H1 (cell line): ENCODE measurements around the gene INSIG1. TPM values are rescaled to one million over a fixed set of nuclear protein-coding genes. Genes with fewer than 3 reads are reported as not detected.

Source experiments
- CTCF ChIA-PET: fragments of 300-600 bp; sonication (Branson Sonifier 250); formaldehyde crosslinking; loops from one replicate; lab custom pipeline; 2021; ENCODE audit not compliant: partially characterized antibody; lab: Charles Lee
- POLR2A ChIA-PET: fragments of 300-600 bp; sonication (Branson Sonifier 250); formaldehyde crosslinking; loops from one replicate; lab custom pipeline; 2021; ENCODE audit warnings: inconsistent platforms; ENCODE audit not compliant: partially characterized antibody; lab: Charles Lee
- DNase-seq, 2 experiments: peaks; one replicate each; pipeline versions ENCODE4 v3.0.0 to v3.0.0-alpha.2; 2010 to 2022; ENCODE audit warnings: low spot score in 2 of 2, low read depth in 1 of 2, mixed read lengths in 1 of 2
- FAIRE-seq: peaks from 2 replicates; lab custom pipeline; 2011; peaks lifted over from hg19 to GRCh38; lab: Jason Lieb, UNC
- H2AFZ ChIP-seq: 2 replicates; pipeline ENCODE4 v1.8.1; 2012; ENCODE audit warnings: low read length, inconsistent platforms
- H2AK5ac ChIP-seq: 2 replicates; pipeline ENCODE4 v1.6.1; 2013; ENCODE audit warnings: low read depth, low read length
- H2BK120ac ChIP-seq: replicated peaks from 2 replicates; pipeline ENCODE3; 2013; ENCODE audit warnings: low read depth, low read length, inconsistent platforms
- H2BK12ac ChIP-seq: 2 replicates; pipeline ENCODE4 v1.6.1; 2013; ENCODE audit warnings: low read depth, low read length
- H2BK15ac ChIP-seq: 2 replicates; pipeline ENCODE4 v1.6.1; 2013; ENCODE audit warnings: low read length
- H2BK20ac ChIP-seq: 2 replicates; pipeline ENCODE4 v1.6.1; 2013; ENCODE audit warnings: low read length
- H2BK5ac ChIP-seq: 2 replicates; pipeline ENCODE4 v1.6.1; 2013; ENCODE audit warnings: low read depth, low read length
- H3K14ac ChIP-seq: 2 replicates; pipeline ENCODE4 v1.6.1; 2013; ENCODE audit warnings: inconsistent platforms; ENCODE audit not compliant: insufficient read length
- H3K18ac ChIP-seq: 2 replicates; pipeline ENCODE4 v1.6.1; 2013; ENCODE audit warnings: low read length; ENCODE audit errors: extremely low read depth
- H3K23ac ChIP-seq: 2 replicates; pipeline ENCODE4 v1.6.1; 2013; ENCODE audit warnings: inconsistent platforms; ENCODE audit not compliant: insufficient read length
- H3K23me2 ChIP-seq: 2 replicates; pipeline ENCODE4 v1.6.1; 2013; ENCODE audit warnings: low read depth, low read length
- H3K27ac ChIP-seq: 2 replicates; pipeline ENCODE4 v1.6.1; 2011; ENCODE audit warnings: low read depth, low read length, inconsistent platforms
- H3K27me3 ChIP-seq, 4 experiments: replicated peaks in 1 of 4; 1 replicate in 1 of 4; 2 replicates in 3 of 4; pipeline versions ENCODE4 v1.6.1 to v1.8.1; 2011 to 2013; ENCODE audit warnings: low read length in 3 of 4, mild to moderate bottlenecking in 3 of 4, inconsistent platforms in 2 of 4, mixed read lengths in 2 of 4, moderate library complexity in 1 of 4; ENCODE audit not compliant: control insufficient read depth in 3 of 4, insufficient read depth in 3 of 4; ENCODE audit errors: extremely low read depth in 1 of 4
- H3K36me3 ChIP-seq, 4 experiments: 2 replicates each; pipeline versions ENCODE4 v1.6.1 to v1.8.1; 2011 to 2013; ENCODE audit warnings: mild to moderate bottlenecking in 4 of 4, low read length in 3 of 4, moderate library complexity in 2 of 4, control low read depth in 1 of 4, inconsistent platforms in 1 of 4; ENCODE audit not compliant: insufficient read depth in 4 of 4, control insufficient read depth in 2 of 4
- H3K4ac ChIP-seq: replicated peaks from 2 replicates; pipeline ENCODE3; 2013; ENCODE audit warnings: low read length, low read depth, mixed read lengths, inconsistent platforms; ENCODE audit not compliant: insufficient read length
- H3K4me1 ChIP-seq, 4 experiments: replicated peaks in 1 of 4; 1 replicate in 1 of 4; 2 replicates in 3 of 4; pipeline versions ENCODE4 v1.6.1 to v1.8.1; 2011 to 2013; ENCODE audit warnings: low read length in 3 of 4, inconsistent platforms in 2 of 4, mixed read lengths in 1 of 4; ENCODE audit not compliant: insufficient read depth in 4 of 4, control insufficient read depth in 3 of 4
- H3K4me2 ChIP-seq, 2 experiments: 2 replicates each; pipeline versions ENCODE4 v1.6.1 to v1.8.1; 2011 to 2013; ENCODE audit warnings: low read depth in 2 of 2, low read length in 2 of 2, control low read depth in 1 of 2, inconsistent platforms in 1 of 2, mild to moderate bottlenecking in 1 of 2; ENCODE audit not compliant: insufficient read depth in 1 of 2
- H3K4me3 ChIP-seq, 4 experiments: fragments of 200-600, 300-600 bp in 1 of 4; sonication (generic), shearing (Covaris generic), sonication (Bioruptor Twin) in 1 of 4; 2 replicates each; pipeline versions ENCODE4 v1.5.1 to v1.8.1; 2011 to 2016; ENCODE audit warnings: low read length in 4 of 4, low read depth in 3 of 4, control low read depth in 2 of 4, inconsistent platforms in 2 of 4, mild to moderate bottlenecking in 2 of 4, mixed read lengths in 1 of 4, moderate library complexity in 1 of 4; ENCODE audit not compliant: insufficient read depth in 2 of 4; ENCODE audit errors: extremely low read depth in 1 of 4
- H3K56ac ChIP-seq: replicated peaks from 2 replicates; pipeline ENCODE3; 2013; ENCODE audit warnings: low read depth, mild to moderate bottlenecking, mixed read lengths, low read length, inconsistent platforms; ENCODE audit not compliant: insufficient read length
- H3K79me1 ChIP-seq: 2 replicates; pipeline ENCODE4 v1.6.1; 2013; ENCODE audit warnings: low read depth, low read length, control low read depth
- H3K79me2 ChIP-seq, 2 experiments: 2 replicates each; pipeline versions ENCODE4 v1.6.1 to v1.8.1; 2012 to 2013; ENCODE audit warnings: low read length in 2 of 2, mild to moderate bottlenecking in 2 of 2, inconsistent platforms in 1 of 2; ENCODE audit not compliant: insufficient read depth in 2 of 2, control insufficient read depth in 1 of 2
- H3K9ac ChIP-seq, 4 experiments: replicated peaks in 1 of 4; 1 replicate in 1 of 4; 2 replicates in 3 of 4; pipeline versions ENCODE4 v1.6.1 to v1.8.1; 2011 to 2013; ENCODE audit warnings: low read depth in 3 of 4, low read length in 3 of 4, control low read depth in 2 of 4, mild to moderate bottlenecking in 2 of 4, moderate library complexity in 2 of 4, inconsistent platforms in 1 of 4; ENCODE audit errors: extremely low read depth in 1 of 4
- H3K9me3 ChIP-seq, 2 experiments: 2 replicates each; pipeline versions ENCODE4 v1.6.1 to v1.8.1; 2012 to 2013; ENCODE audit warnings: mild to moderate bottlenecking in 2 of 2, moderate library complexity in 2 of 2, control low read depth in 1 of 2, inconsistent platforms in 1 of 2, low read depth in 1 of 2, low read length in 1 of 2, mixed read lengths in 1 of 2; ENCODE audit not compliant: insufficient read depth in 2 of 2
- H4K20me1 ChIP-seq, 2 experiments: replicated peaks in 1 of 2; 2 replicates each; pipeline versions ENCODE3 to v1.8.1; 2011 to 2013; ENCODE audit warnings: inconsistent platforms in 2 of 2, low read length in 2 of 2, mild to moderate bottlenecking in 1 of 2; ENCODE audit not compliant: insufficient read depth in 2 of 2, control insufficient read depth in 1 of 2
- H4K5ac ChIP-seq: 2 replicates; pipeline ENCODE4 v1.6.1; 2013; ENCODE audit warnings: low read length, low read depth, mixed read lengths, inconsistent platforms; ENCODE audit not compliant: insufficient read length
- H4K8ac ChIP-seq: 2 replicates; pipeline ENCODE4 v1.8.0; 2013; ENCODE audit warnings: mild to moderate bottlenecking, moderate library complexity, low read length, inconsistent platforms; ENCODE audit not compliant: insufficient read depth; ENCODE audit errors: extremely low read depth
- H4K91ac ChIP-seq: replicated peaks from 2 replicates; pipeline ENCODE3; 2013; ENCODE audit warnings: low read length, mixed read lengths, inconsistent platforms; ENCODE audit not compliant: insufficient read length
- EGR1 ChIP-seq: IDR thresholded peaks from 2 replicates; pipeline ENCODE4 v1.6.1; 2011; ENCODE audit warnings: low read depth, low read length, borderline replicate concordance
- JUN ChIP-seq: IDR thresholded peaks from 2 replicates; pipeline ENCODE4 v1.6.1; 2011; ENCODE audit warnings: low read depth, mild to moderate bottlenecking, improper control_type of control experiment, low read length
- KDM5A ChIP-seq: fragments of 200-600 bp; IDR thresholded peaks from 2 replicates; pipeline ENCODE4 v1.7.1; 2012; ENCODE audit warnings: mild to moderate bottlenecking, low read length, inconsistent platforms, mixed read lengths
- MAFK ChIP-seq: IDR thresholded peaks from 2 replicates; pipeline ENCODE4 v1.6.1; 2012; ENCODE audit warnings: low read depth, mild to moderate bottlenecking, improper control_type of control experiment, low read length
- whole genome bisulfite sequencing, 2 experiments: shearing (Covaris generic) in 1 of 2; methylation state at CpG; one replicate each; pipeline versions ENCODE4 v1.1.6 to v1.1.7; 2013 to 2015; ENCODE audit warnings: low lambda C conversion rate in 2 of 2, mixed read lengths in 2 of 2, inconsistent platforms in 1 of 2, low coverage in 1 of 2, missing lambda C conversion rate in 1 of 2; ENCODE audit not compliant: insufficient replicate concordance in 2 of 2, insufficient coverage in 1 of 2, insufficient read length in 1 of 2; ENCODE audit errors: extremely low coverage in 1 of 2, missing lambda C conversion rate in 1 of 2; 5-methylcytosine and 5-hydroxymethylcytosine counted together
- polyA plus RNA-seq, 7 experiments: library from polyadenylated mRNA; depleted of rRNA in 3 of 7; stranded (reverse) in 5 of 7; unstranded in 2 of 7; fragments of >200 nt in 5 of 7; fragments of 200-250 nt in 2 of 7; gene quantifications; 1 replicate in 5 of 7; 2 replicates in 1 of 7; 4 replicates in 1 of 7; pipeline versions ENCODE4 v1.2.1 to v1.2.3, GENCODE V29; 2011 to 2013; ENCODE audit warnings: missing spikeins in 2 of 7, mixed read lengths in 2 of 7
- total RNA-seq: library from RNA; stranded (reverse); fragmentation: NEBNext Ultra II Directional; extraction: Animal tissue kit (Norgen Biotek cat#: 25700); gene quantifications from 2 replicates; pipeline ENCODE4 v1.2.1, GENCODE V29; 2021

Gene INSIG1
- total and polyA plus RNA-seq, 2 of the 8 experiments (the other 6 are each of a cell fraction or from before 2014, with no cell fraction given), result 40.0 to 58.4 TPM

GRCh38 chr7:155260498-155260872 is 37.2 kb upstream of the INSIG1 start:
- peaks cover 7% of the 10 kb centered on the region; the same call in 1 of the 2 replicates for H3K23me2 ChIP-seq
- H3K56ac ChIP-seq, result no peak overlapping the region
- H3K79me2 ChIP-seq, result no peaks in the 10 kb centered on the region
- H3K27ac ChIP-seq, result no peak overlapping the region
- no peaks in the 10 kb centered on the region for H3K36me3 ChIP-seq
- CTCF ChIA-PET, result no interaction called here
- no peak overlapping the region for H3K23ac ChIP-seq
- TF ChIP-seq JUN, result no peak
- no peak for TF ChIP-seq MAFK
- no peak for TF ChIP-seq KDM5A
- no peak for TF ChIP-seq EGR1
- TF ChIP-seq, all 59 proteins: peak for 0
- H3K9me3 ChIP-seq, result no peaks in the 10 kb centered on the region
- no peak overlapping the region for H3K18ac ChIP-seq
- peaks cover 0 to 4% of the 10 kb centered on the region in 2 experiments for H4K20me1 ChIP-seq
- no peak overlapping the region for H3K4me2 ChIP-seq
- no peak overlapping the region for H3K14ac ChIP-seq
- H3K27me3 ChIP-seq, result no peaks in the 10 kb centered on the region
- no peak overlapping the region for H4K8ac ChIP-seq
- no peak overlapping the region for H2BK15ac ChIP-seq
- no peak overlapping the region for H3K4ac ChIP-seq
- FAIRE-seq (no peak), DNase-seq (no peak)
- H2BK12ac ChIP-seq, result peak overlapping the region; percentile 60; the same call in 1 of the 2 replicates
- no peaks in the 10 kb centered on the region for H3K79me1 ChIP-seq
- 93% methylated on average over 13 of the region's 13 CpGs; no CpG with 5 or more reads in 1 of the 2 experiments for WGBS, 2 experiments
- no peak overlapping the region for H2BK5ac ChIP-seq
- POLR2A ChIA-PET, result no interaction called here
- no peak overlapping the region for H2BK120ac ChIP-seq
- no peak overlapping the region for H4K91ac ChIP-seq
- H3K4me3 ChIP-seq, result no peak overlapping the region
- H3K4me1 ChIP-seq, result peaks cover 0 to 1% (median 0%) of the 10 kb centered on the region in 4 experiments; a peak in 2 of 7 replicates
- no peak overlapping the region for H2AK5ac ChIP-seq
- no peak overlapping the region for H2BK20ac ChIP-seq
- H4K5ac ChIP-seq, result no peak overlapping the region
- no peak overlapping the region for H3K9ac ChIP-seq
- no peak overlapping the region for H2AFZ ChIP-seq
